ENCODE data around the gene P2RY6. TPM values are rescaled to one million over a fixed set of nuclear protein-coding genes. Genes with fewer than 3 reads are reported as not detected.
"Not testable (repeated sequence)": the region's sequence is repeated elsewhere in the genome, so short reads cannot be mapped to it uniquely, and the experiment has no call there.

Gene P2RY6
- polyA plus RNA-seq, 4 donors: 0.69 to 2.0 (median 1.1) TPM

- no peak for DNase-seq (ENCODE audit: low read depth in 4 of 4, low spot score in 2 of 4)
Observed at GRCh38 chr11:73258104-73259035, 13.8 kb upstream of the P2RY6 start.

DNA sequence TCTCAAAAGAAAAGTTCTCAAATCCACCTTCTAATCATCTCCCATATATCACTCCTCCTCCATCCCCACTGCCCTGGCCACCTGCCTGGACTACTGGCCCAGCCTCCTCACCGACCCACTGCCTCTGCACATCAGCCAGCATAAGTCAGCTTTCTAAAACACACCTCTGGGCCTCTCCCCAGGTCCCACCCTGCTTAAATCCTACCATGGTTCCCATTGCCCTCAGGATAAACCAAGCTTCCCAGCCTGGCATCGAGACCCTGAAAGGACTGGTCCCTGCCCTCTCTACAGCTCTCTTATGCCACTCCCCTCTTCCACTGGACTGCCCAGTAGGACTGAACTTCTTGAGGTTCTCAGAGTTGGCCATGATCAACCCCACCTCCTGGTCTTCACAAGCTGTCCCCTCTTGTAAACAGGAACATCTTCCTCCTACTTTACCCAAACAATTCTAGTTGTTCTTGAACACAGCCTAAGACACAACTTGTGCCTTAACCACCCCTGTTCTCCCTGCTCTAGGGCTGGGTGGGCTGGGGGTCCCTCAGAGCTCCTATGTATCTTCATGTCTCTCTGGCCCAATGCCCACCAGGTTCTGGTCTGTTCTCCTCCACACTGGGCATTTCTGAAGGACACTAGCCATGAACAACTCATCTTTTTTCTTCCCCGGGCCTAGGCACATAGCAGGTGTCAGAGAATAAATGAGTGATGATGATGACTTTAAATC is 12.6 kb upstream of the P2RY6 start:
- no peak for DNase-seq (ENCODE audit: low read depth in 4 of 4, low spot score in 2 of 4)

- DNase-seq (ENCODE audit: low read depth in 4 of 4, low spot score in 2 of 4): no peak
Observed at GRCh38 chr11:73260127-73260457, 12.0 kb upstream of the P2RY6 start.

- no peak for DNase-seq (ENCODE audit: low read depth in 4 of 4, low spot score in 2 of 4)
Observed at GRCh38 chr11:73262851-73263495, 9.2 kb upstream of the P2RY6 start.

- no peak for DNase-seq (ENCODE audit: low read depth in 4 of 4, low spot score in 2 of 4)
Observed at GRCh38 chr11:73263640-73264039, 8.5 kb upstream of the P2RY6 start.

GRCh38 chr11:73265278-73265810 is 6.8 kb upstream of the P2RY6 start:
- no peak for DNase-seq (ENCODE audit: low read depth in 4 of 4, low spot score in 2 of 4)

DNA sequence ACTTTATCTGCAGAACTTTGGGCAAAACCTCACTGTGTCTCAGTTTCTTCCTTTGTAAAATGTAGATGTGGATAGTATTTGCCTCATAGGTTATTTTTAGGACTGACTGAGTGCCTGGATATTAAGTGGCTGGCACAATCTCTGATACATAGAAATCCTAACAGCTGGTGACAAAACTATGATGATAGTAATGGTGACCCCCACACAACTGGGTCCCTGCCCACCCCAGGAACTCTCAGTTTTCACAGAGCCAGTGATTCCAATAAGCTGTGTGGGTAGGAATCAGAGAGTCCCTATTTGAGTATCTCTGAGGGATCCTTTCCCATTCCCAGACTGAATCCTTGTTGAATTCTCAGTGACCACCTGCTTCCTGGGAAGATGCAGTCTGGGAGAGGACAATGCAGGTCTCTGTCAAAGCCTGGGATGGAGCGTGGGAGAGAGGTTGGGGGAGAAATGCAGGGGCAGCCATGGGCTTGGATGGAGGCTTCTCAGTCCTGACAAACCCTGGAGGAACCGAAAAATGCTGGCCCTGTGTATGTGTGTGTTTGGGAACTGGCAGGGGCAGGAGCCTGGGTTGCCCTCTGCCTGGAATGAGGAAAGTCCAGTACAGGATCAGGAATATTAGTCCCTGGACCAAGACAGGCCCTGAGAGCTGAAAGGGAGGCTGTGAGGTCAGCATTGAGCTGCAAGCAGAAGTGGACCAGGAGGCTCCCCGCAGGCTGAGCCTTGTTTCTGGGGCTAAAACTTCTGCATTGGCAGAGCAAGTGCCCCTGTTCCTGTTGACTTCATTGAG is 6.1 kb upstream of the P2RY6 start:
- no peak for DNase-seq (ENCODE audit: low read depth in 4 of 4, low spot score in 2 of 4)

DNA sequence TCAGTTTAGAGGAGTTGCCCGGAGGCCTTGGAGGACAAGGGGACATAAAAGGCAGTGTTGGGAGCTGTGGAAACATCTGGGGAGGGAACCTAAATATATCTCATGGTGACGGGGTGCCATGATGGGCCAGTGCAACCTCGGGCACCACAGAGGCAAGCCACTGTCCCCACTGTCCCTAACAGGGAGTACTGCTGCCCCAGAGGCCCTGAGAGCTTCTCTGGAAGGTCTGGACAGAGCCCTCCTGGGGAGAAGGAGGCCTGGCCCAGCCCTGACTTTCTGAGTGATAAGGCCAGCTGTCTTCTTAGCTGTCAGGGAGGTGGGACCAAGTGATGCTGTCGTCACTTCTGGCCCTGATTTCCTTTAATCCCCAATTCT is 5.5 kb upstream of the P2RY6 start:
- DNase-seq (ENCODE audit: low read depth in 4 of 4, low spot score in 2 of 4): no peak

GRCh38 chr11:73267122-73267846 is 4.9 kb upstream of the P2RY6 start:
- DNase-seq (ENCODE audit: low read depth in 4 of 4, low spot score in 2 of 4): no peak

- no peak for DNase-seq (ENCODE audit: low read depth in 4 of 4, low spot score in 2 of 4)
Observed at GRCh38 chr11:73267906-73268540, 4.1 kb upstream of the P2RY6 start.

DNA sequence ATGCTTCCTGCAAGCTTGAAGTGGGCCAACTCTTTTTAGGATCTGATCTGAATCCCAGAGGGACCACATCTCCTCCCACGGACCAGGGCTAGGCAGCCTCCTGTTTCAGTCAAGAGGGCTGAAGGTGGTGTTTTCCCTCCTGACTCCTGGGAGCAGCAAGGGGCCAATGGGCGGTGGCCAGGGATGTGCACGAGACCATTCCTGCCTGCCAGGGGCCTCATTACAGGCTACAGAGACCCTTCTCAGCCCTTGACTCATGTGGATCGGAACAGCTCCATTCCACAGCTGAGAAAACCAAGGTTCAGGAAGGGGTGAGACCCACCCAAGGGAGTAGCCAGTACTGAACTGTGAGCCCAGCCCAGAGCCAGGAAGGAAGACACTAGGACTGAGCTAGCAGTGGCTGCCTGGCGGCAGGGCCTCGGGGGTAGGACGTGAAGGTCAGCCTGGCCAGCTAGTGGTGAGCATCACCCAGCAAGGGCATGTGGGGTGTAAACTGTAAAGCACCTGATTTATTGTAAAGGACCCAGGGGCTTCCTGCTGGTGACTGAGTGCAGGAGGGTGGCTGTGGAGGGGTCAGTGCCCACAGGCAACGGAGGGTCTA is 3.4 kb upstream of the P2RY6 start:
- no peak for DNase-seq (ENCODE audit: low read depth in 4 of 4, low spot score in 2 of 4)

DNA sequence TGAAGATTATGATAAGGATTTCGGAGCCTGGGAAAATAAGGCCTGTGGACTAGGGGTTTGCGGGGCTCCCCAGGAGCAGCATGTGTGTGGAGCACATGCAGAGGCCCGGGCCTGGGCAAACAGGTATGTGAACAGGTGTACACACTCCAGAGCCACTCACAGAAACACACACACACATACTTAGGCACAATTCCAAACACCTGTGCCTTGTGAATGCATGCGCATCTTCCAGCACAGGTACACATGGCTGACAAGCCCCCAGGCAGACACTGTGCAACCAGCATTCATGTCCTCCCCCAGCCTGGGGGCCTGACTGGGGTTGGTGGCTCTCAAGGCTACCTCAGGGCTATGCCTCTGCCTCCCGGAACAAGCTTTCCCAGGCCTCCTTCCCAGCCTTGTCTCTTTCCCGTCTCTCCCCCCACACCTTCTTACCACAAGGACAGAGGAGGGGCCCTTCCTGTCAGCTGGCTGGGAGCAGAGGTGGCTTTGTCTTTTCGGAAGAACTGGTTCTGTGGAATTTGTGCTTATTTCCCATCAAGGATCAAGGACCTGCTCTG is 2.6 kb upstream of the P2RY6 start:
- no peak for DNase-seq (ENCODE audit: low read depth in 4 of 4, low spot score in 2 of 4)

DNA sequence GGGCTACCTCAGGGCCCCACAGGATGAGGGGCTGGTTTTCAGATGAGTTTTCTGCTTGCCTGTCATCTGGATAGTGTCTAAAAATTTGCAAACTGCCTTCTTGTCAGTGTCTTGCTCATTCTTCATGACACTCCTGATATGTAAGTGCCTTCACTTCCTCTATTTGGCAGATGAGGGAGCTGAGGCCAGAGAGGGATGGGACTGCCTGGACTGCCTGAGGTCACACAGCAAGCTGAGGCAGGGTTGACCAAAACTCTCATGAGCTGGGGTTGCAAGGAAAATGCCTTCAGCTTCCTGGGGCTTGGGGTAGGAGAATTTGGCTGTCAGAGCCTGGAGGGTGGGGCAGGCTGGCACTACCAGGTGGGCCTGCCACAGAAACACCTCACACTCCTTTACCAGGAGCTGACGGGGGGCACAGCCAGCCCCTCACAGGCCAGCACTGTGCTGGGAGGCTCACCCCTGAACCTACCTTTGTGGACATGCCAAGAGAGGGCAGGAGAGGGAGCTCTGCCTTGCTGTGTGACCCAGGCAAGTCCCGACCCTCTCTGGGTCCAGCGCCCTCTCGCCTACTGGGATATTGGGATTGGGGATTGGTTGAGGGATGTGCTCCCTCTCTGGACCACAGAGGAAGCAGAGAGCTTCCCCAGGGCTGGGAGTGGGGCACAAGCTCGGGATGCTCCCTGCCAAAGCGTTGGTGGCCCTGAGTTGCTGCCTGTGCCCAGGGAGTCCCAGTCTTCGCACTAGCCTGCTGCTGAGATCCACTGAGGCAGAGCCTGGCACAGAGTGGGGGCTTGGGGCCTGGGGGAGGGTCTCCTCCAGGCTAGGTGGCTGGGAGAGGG is 1.9 kb upstream of the P2RY6 start:
- DNase-seq (ENCODE audit: low read depth in 4 of 4, low spot score in 2 of 4): no peak

DNA sequence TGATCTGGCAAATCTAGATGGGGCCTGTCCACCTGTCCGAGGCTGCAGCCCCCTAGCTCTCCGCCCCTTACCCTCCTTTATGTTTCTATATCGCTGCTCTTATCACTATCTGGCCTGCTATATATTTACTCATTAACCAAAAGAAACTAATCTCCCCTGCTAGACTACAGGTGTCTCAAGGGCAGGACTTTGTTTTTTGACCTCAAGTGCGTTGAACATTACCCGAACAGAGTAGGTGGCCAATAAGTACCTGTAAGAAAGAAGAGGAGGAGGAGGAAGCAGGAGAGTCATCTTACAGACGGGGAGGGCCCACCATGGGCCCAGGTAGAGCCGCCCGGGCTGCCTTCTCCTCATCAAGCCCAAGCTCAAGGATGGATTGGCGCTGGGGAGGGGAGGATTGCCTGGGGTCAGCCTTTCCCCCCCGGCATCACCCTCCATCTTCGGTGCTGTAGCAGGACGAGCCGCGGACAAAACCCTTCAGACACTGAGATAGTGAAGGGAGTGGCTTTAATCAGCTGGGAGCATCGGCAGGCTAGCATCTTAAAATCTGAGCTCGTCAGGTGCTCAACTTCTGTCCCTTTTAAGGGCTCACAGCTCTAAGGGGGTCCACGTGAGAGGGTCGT is 1.2 kb upstream of the P2RY6 start:
- no peak for DNase-seq (ENCODE audit: low read depth in 4 of 4, low spot score in 2 of 4)

DNA sequence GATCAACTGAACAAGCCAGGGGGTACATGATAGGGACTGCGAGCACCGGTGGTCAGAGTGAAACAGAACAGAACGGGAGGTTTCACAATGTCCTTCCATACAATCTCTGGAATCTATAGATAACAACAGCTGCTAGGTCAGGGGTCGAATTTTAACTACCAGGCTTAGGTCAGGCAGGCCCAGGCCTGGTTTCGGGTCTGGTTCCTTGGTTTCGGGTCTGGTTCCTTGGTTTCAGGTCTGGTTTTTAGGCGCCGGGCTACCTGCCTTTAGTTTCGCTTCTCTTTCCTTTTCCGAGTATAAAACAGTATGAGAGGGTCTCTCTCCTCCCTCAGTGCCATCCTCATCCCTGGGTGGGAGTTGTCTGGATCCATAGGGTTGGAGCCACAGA is 666 bp upstream of the P2RY6 start:
- DNase-seq (ENCODE audit: low read depth in 4 of 4, low spot score in 2 of 4): not testable (repeated sequence)

DNA sequence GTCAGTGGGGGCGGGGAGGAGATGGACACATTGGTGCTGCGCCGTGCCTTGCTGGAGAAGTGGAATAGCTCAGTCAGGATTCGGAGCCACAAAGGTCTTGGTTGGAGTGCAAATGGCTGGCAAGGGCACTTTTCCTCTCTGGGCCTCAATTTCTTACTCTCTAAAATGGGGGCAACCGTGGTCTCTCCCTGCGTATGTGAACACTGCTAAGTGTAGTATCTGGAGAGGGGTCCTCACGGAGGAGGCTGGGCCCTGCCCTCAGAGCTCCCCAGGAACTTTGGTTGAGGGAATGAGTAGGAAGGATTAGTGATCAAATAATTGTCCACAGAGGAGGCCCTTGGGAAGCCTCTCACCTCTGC is 521 bp downstream of the P2RY6 start:
- no peak for DNase-seq (ENCODE audit: low read depth in 4 of 4, low spot score in 2 of 4)

GRCh38 chr11:73273222-73273895 is 1.2 kb downstream of the P2RY6 start:
- DNase-seq (ENCODE audit: low read depth in 4 of 4, low spot score in 2 of 4): no peak
